GM12875 (cell line): ENCODE results near the gene PCDHGA2.
"Not testable (repeated sequence)": the region's sequence is repeated elsewhere in the genome, so short reads cannot be mapped to it uniquely, and the experiment has no call there.

Experiments
- H3K4me3 ChIP-seq: one replicate; pipeline ENCODE4 v1.5.1; 2011; ENCODE audit warnings: low read depth, low read length, control low read depth
- CTCF ChIP-seq: IDR thresholded peaks from 2 replicates; pipeline ENCODE4 v1.5.1; 2011; ENCODE audit warnings: low read depth, mild to moderate bottlenecking, control low read depth, inconsistent platforms, low read length, moderate library complexity, borderline replicate concordance; ENCODE audit not compliant: insufficient read depth

The PCDHGA2 gene

GRCh38 chr5:141382469-141383294 lies 44.1 kb downstream of the PCDHGA2 start, which contains the start of gene PCDHGA7:
PCDHGA7 (plus strand) TSS chr5:141382742; CDS start chr5:141382900, 158 bp downstream.
- peak within 1 kb of the TSS; percentile 54 for H3K4me3 ChIP-seq
- TF ChIP-seq CTCF, result peak; percentile 36; the same call in 1 of the 2 replicates

DNA sequence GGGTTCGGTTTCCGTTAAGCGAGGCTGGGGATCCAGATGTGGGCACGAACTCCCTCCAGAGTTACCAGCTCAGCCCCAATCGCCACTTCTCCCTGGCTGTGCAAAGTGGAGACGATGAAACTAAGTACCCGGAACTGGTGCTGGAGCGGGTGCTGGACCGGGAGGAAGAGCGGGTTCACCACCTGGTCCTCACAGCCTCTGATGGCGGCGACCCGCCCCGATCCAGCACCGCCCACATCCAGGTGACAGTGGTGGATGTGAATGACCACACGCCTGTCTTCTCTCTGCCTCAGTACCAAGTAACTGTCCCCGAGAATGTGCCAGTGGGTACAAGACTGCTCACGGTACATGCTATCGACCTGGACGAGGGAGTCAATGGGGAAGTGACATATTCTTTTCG lies 44.8 kb downstream of the PCDHGA2 start:
- no peak overlapping the region for H3K4me3 ChIP-seq
- no peak for TF ChIP-seq CTCF

DNA sequence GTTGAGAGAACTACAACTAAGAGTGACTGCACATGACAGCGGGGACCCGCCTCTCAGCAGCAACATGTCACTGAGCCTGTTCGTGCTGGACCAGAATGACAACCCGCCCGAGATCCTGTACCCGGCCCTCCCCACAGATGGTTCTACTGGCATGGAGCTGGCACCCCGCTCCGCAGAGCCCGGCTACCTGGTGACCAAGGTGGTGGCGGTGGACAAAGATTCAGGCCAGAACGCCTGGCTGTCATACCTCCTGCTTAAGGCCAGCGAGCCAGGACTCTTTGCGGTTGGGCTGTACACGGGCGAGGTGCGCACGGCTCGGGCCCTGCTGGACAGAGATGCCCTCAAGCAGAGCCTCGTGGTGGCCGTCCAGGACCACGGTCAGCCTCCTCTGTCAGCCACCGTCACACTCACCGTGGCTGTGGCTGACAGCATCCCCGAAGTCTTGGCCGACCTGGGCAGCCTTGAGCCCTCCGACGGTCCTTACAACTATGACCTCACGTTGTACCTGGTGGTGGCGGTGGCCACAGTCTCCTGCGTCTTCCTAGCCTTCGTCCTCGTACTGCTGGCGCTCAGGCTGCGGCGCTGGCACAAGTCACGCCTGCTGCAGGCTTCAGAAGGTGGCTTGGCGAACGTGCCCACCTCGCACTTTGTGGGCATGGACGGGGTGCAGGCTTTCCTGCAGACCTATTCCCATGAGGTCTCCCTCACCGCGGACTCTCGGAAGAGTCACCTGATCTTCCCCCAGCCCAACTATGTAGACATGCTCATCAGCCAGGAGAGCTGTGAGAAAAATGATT lies 46.1 kb downstream of the PCDHGA2 start:
- no peak for TF ChIP-seq CTCF
- H3K4me3 ChIP-seq, result no peak overlapping the region

DNA sequence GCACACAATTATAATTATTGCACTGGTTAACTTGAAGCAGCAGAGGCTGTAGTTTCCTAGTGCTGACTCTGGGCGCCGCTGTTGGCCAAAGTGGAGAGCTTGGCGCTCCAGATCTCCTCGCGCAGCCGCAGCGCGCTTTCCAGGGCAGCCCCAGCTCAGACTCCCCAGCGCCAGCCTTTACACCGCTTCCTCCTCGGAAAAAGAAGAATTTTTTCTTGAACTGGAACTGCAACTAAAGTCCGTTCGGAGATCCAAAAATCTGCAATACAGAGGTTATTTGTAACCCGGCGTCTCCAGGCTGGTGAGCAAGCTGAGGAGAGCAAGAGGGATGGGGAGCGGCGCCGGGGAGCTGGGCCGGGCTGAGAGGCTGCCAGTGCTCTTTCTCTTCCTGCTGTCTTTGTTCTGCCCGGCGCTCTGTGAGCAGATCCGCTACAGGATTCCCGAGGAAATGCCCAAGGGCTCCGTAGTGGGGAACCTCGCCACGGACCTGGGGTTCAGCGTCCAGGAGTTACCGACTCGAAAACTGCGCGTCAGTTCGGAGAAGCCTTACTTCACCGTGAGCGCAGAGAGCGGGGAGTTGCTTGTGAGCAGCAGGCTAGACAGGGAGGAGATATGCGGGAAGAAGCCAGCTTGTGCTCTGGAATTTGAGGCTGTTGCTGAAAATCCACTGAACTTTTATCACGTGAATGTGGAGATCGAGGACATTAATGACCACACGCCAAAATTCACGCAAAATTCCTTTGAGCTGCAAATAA lies 49.2 kb downstream of the PCDHGA2 start, which contains the start of gene PCDHGB4:
Gene PCDHGB4, plus strand, starts transcription at position 142 of the 755 bp plus-strand sequence. Its CDS starts 187 bp downstream, at position 329.
- TF ChIP-seq CTCF, result peak; percentile 31; the same call in 1 of the 2 replicates
- not testable (repeated sequence) for H3K4me3 ChIP-seq

- TF ChIP-seq CTCF, result no peak
- no peak overlapping the region for H3K4me3 ChIP-seq
Measured at GRCh38 chr5:141388661-141389060, 50.1 kb downstream of the PCDHGA2 start.

DNA sequence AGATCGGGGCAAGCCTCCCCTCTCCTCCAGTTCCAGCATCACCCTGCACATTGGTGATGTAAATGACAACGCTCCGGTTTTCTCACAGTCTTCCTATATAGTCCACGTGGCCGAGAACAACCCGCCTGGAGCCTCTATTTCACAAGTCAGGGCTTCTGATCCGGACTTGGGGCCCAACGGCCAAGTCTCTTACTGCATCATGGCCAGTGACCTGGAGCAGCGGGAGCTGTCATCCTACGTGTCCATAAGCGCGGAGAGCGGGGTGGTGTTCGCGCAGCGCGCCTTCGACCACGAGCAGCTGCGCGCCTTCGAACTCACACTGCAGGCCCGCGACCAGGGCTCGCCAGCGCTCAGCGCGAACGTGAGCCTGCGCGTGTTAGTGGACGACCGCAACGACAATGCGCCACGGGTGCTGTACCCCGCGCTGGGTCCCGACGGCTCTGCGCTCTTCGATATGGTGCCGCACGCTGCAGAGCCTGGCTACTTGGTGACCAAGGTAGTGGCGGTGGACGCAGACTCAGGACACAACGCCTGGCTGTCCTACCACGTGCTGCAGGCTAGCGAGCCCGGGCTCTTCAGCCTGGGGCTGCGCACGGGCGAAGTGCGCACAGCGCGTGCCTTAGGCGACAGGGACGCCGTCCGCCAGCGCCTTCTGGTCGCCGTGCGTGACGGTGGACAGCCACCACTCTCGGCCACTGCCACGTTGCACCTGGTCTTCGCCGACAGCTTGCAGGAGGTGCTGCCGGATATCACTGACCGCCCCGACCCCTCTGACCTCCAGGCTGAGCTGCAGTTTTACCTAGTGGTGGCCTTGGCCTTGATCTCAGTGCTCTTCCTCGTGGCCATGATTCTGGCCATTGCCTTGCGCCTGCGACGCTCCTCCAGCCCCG lies 50.8 kb downstream of the PCDHGA2 start:
- no peak for TF ChIP-seq CTCF
- no peak overlapping the region for H3K4me3 ChIP-seq
